Body of pancreas (tissue), 4 donors: ENCODE data around the gene DBP.

ENCODE experiments used
- CTCF ChIP-seq, 7 experiments: fragments of 450-650 bp in 4 of 7; fragments of 200-600 bp in 3 of 7; sonication (generic) in 3 of 7; IDR thresholded peaks; one replicate each; pipeline ENCODE4 v1.5.1; 2016 to 2019; ENCODE audit warnings: antibody characterized with exemption in 7 of 7
- POLR2A ChIP-seq, 3 donors: fragments of 450-650 bp; IDR thresholded peaks; one replicate each; pipeline ENCODE4 v1.6.1; 2016; ENCODE audit warnings: antibody characterized with exemption in 3 of 3, mild to moderate bottlenecking in 2 of 3

- TF ChIP-seq CTCF (IDR thresholded peaks at IDR 0.05) (no peak), POLR2A (IDR thresholded peaks at IDR 0.05) (no peak)
These were observed 4.5 kb downstream of the DBP start for GRCh38 chr19:48632692-48633147.
